ENCODE data around the gene OR1I1.

Gene OR1I1

DNA sequence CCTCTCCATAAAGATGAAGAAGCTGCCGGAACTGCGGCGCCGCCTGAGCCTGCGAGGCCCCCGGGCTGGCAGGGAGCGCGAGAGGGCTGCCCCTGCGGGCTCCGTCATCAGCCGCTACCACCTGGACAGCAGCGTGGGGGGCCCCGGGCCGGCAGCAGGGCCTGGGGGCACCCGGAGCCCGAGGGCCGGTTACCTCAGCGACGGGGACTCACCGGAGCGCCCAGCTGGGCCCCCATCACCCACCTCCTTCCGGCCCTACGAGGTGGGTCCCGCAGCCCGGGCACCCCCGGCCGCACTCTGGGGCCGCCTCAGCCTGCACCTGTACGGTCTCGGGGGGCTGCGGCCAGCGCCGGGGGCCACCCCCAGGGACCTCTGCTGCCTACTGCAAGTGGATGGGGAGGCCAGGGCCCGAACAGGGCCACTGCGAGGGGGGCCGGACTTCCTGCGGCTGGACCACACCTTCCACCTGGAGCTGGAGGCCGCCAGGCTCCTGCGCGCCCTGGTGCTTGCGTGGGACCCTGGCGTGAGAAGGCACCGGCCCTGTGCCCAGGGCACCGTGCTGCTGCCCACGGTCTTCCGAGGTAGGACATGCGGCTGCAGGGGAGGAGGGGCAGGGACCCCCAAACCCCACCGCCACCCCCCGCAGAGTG, 27.9 kb downstream of the OR1I1 start:
- Histone ChIP-seq H3K4me1 (ENCODE audit: control insufficient read depth, low read length) (no peaks in the 10 kb centered on the region), H3K36me3 (ENCODE audit: control insufficient read depth, low read length) (peaks cover 2% of the 10 kb centered on the region; the same call in 1 of the 2 replicates), H3K4me3 (ENCODE audit: low read length) (no peak overlapping the region), H3K27me3 (ENCODE audit: control insufficient read depth, low read length) (no peaks in the 10 kb centered on the region), H3F3A (ENCODE audit: control insufficient read depth, insufficient read depth) (no peaks in the 10 kb centered on the region), H3K4me2 (ENCODE audit: low read length) (no peak overlapping the region), H4K20me1 (ENCODE audit: control insufficient read depth, insufficient read depth, low read depth, low read length) (no peaks in the 10 kb centered on the region), H3K9me3 (ENCODE audit: control insufficient read depth, insufficient read depth, low read length) (no peaks in the 10 kb centered on the region), H3K9me2 (replicated peaks; ENCODE audit: control insufficient read depth, low read length) (no peaks in the 10 kb centered on the region), H3K79me2 (ENCODE audit: control insufficient read depth, low read length) (no peaks in the 10 kb centered on the region), H3K27ac (ENCODE audit: low read depth, low read length) (no peak overlapping the region)
- TF ChIP-seq, protein P1, sequence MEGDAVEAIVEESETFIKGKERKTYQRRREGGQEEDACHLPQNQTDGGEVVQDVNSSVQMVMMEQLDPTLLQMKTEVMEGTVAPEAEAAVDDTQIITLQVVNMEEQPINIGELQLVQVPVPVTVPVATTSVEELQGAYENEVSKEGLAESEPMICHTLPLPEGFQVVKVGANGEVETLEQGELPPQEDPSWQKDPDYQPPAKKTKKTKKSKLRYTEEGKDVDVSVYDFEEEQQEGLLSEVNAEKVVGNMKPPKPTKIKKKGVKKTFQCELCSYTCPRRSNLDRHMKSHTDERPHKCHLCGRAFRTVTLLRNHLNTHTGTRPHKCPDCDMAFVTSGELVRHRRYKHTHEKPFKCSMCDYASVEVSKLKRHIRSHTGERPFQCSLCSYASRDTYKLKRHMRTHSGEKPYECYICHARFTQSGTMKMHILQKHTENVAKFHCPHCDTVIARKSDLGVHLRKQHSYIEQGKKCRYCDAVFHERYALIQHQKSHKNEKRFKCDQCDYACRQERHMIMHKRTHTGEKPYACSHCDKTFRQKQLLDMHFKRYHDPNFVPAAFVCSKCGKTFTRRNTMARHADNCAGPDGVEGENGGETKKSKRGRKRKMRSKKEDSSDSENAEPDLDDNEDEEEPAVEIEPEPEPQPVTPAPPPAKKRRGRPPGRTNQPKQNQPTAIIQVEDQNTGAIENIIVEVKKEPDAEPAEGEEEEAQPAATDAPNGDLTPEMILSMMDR (IDR thresholded peaks at IDR 0.05; ENCODE audit: low read depth, low read length, poor library complexity, severe bottlenecking): no peak
- no peak for TF ChIP-seq EZH2phosphoT487 (IDR thresholded peaks at IDR 0.05; ENCODE audit: borderline replicate concordance, low read length)

DNA sequence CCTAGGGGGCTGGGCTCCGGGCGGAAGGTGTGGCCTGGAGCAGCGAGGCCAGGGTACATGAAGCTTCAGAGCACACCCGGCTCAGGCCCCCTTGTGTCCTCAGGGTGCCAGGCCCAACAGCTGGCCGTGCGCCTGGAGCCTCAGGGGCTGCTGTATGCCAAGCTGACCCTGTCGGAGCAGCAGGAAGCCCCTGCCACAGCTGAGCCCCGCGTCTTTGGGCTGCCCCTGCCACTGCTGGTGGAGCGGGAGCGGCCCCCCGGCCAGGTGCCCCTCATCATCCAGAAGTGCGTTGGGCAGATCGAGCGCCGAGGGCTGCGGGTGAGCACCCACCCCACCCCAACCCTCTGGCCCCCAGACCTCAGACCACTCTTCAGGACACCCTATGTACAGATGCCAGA, 28.4 kb downstream of the OR1I1 start:
- no peak for TF ChIP-seq EZH2phosphoT487 (IDR thresholded peaks at IDR 0.05; ENCODE audit: borderline replicate concordance, low read length)
- TF ChIP-seq, protein P1 (IDR thresholded peaks at IDR 0.05; ENCODE audit: low read depth, low read length, poor library complexity, severe bottlenecking): no peak
- Histone ChIP-seq H3K9me3 (ENCODE audit: control insufficient read depth, insufficient read depth, low read length) (no peaks in the 10 kb centered on the region), H3K4me1 (ENCODE audit: control insufficient read depth, low read length) (no peaks in the 10 kb centered on the region), H4K20me1 (ENCODE audit: control insufficient read depth, insufficient read depth, low read depth, low read length) (no peaks in the 10 kb centered on the region), H3K4me2 (ENCODE audit: low read length) (no peak overlapping the region), H3F3A (ENCODE audit: control insufficient read depth, insufficient read depth) (no peaks in the 10 kb centered on the region), H3K27me3 (ENCODE audit: control insufficient read depth, low read length) (no peaks in the 10 kb centered on the region), H3K79me2 (ENCODE audit: control insufficient read depth, low read length) (no peaks in the 10 kb centered on the region), H3K27ac (ENCODE audit: low read depth, low read length) (no peak overlapping the region), H3K4me3 (ENCODE audit: low read length) (no peak overlapping the region), H3K36me3 (ENCODE audit: control insufficient read depth, low read length) (peaks cover 7% of the 10 kb centered on the region), H3K9me2 (replicated peaks; ENCODE audit: control insufficient read depth, low read length) (no peaks in the 10 kb centered on the region)

DNA sequence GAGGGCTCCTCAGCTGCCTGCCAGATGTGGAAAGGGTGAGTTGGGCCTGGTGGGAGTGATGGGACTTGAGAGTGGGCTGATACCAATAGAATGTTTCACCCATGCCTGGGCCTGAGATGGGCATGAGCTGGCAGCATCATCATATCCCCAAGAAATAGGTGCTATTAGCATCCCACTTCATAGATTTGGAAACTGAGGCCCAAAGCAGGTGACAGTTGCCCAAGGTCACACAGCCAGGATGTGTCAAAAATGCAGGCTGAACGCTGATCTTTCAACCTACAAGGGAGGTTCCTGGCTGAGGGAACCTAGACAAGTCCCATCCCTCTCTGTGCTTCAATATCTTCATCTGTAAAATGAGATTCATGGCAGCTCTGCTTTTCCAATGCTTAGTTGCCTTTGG, 29.7 kb downstream of the OR1I1 start:
- H3K27me3 ChIP-seq (ENCODE audit: control insufficient read depth, low read length): no peaks in the 10 kb centered on the region
- H3K36me3 ChIP-seq (ENCODE audit: control insufficient read depth, low read length): peaks cover 19% of the 10 kb centered on the region
- no peaks in the 10 kb centered on the region for H3K9me3 ChIP-seq (ENCODE audit: control insufficient read depth, insufficient read depth, low read length)
- H3K4me1 ChIP-seq (ENCODE audit: control insufficient read depth, low read length): no peaks in the 10 kb centered on the region
- no peaks in the 10 kb centered on the region for H3F3A ChIP-seq (ENCODE audit: control insufficient read depth, insufficient read depth)
- H3K4me3 ChIP-seq (ENCODE audit: low read length): no peak overlapping the region
- H4K20me1 ChIP-seq (ENCODE audit: control insufficient read depth, insufficient read depth, low read depth, low read length): no peaks in the 10 kb centered on the region
- no peaks in the 10 kb centered on the region for H3K79me2 ChIP-seq (ENCODE audit: control insufficient read depth, low read length)
- no peak overlapping the region for H3K27ac ChIP-seq (ENCODE audit: low read depth, low read length)
- H3K9me2 ChIP-seq (replicated peaks; ENCODE audit: control insufficient read depth, low read length): no peaks in the 10 kb centered on the region
- TF ChIP-seq, protein P1 (IDR thresholded peaks at IDR 0.05; ENCODE audit: low read depth, low read length, poor library complexity, severe bottlenecking): no peak
- no peak for TF ChIP-seq EZH2phosphoT487 (IDR thresholded peaks at IDR 0.05; ENCODE audit: borderline replicate concordance, low read length)
- no peak overlapping the region for H3K4me2 ChIP-seq (ENCODE audit: low read length)
